GM21360 (cell line): ENCODE measurements around the gene ZNRD2.
"Not testable (repeated sequence)": the region's sequence is repeated elsewhere in the genome, so short reads cannot be mapped to it uniquely, and the experiment has no call there.

Experiments used
- ATAC-seq: cut with Tn5 transposase; IDR thresholded peaks from one replicate; pipeline ENCODE4 v1.9.1; 2021; ENCODE audit warnings: mild to moderate bottlenecking, moderate library complexity; ENCODE audit not compliant: unreplicated experiment

ZNRD2 gene

GRCh38 chr11:65569973-65570918, at the start of gene ZNRD2:
Gene ZNRD2 (plus strand): TSS chr11:65570477. CDS start chr11:65570492, 15 bp downstream.
- ATAC-seq, result peak; percentile 53

GRCh38 chr11:65521777-65522521, 48.3 kb upstream of the ZNRD2 start:
- not testable (repeated sequence) for ATAC-seq

- not testable (repeated sequence) for ATAC-seq
Observed at GRCh38 chr11:65522718-65523630, 47.3 kb upstream of the ZNRD2 start.

- not testable (repeated sequence) for ATAC-seq
Observed at GRCh38 chr11:65523631-65523968, 46.7 kb upstream of the ZNRD2 start.

GRCh38 chr11:65524014-65524740, 46.1 kb upstream of the ZNRD2 start:
- peak; percentile 7 for ATAC-seq

- ATAC-seq, result peak; percentile 54
Observed at GRCh38 chr11:65524741-65525545, 45.3 kb upstream of the ZNRD2 start, which contains the start of gene SCYL1. Gene SCYL1 (plus strand): TSS chr11:65525083. CDS start chr11:65525154, 71 bp downstream.

- no peak for ATAC-seq
Observed at GRCh38 chr11:65525546-65526480, 44.5 kb upstream of the ZNRD2 start.

GRCh38 chr11:65526744-65527143, 43.5 kb upstream of the ZNRD2 start:
- ATAC-seq, result no peak

GRCh38 chr11:65528819-65529350, 41.4 kb upstream of the ZNRD2 start:
- ATAC-seq, result no peak

- ATAC-seq, result no peak
Observed at GRCh38 chr11:65529475-65530156, 40.7 kb upstream of the ZNRD2 start.

- ATAC-seq, result no peak
Observed at GRCh38 chr11:65530157-65530496, 40.1 kb upstream of the ZNRD2 start.

- ATAC-seq, result no peak
Observed at GRCh38 chr11:65532388-65533064, 37.8 kb upstream of the ZNRD2 start.

- no peak for ATAC-seq
Observed at GRCh38 chr11:65535102-65535501, 35.2 kb upstream of the ZNRD2 start.

- ATAC-seq, result no peak
Observed at GRCh38 chr11:65536412-65537295, 33.6 kb upstream of the ZNRD2 start.

GRCh38 chr11:65537296-65537597, 33.0 kb upstream of the ZNRD2 start:
- no peak for ATAC-seq

GRCh38 chr11:65537620-65538231, 32.6 kb upstream of the ZNRD2 start:
- no peak for ATAC-seq
